Frontal cortex (tissue), 4 donors: ENCODE measurements around the gene SPATA31C1. TPM values are rescaled to one million over a fixed set of nuclear protein-coding genes. Genes with fewer than 3 reads are reported as not detected.
A peak's percentile ranks its signal among the peaks of the same experiment; 100 is the strongest.
"Not testable (repeated sequence)": the region's sequence is repeated elsewhere in the genome, so short reads cannot be mapped to it uniquely, and the experiment has no call there.

Experiments
- DNase-seq, 2 donors: peaks; one replicate each; pipeline ENCODE4 v3.0.0; 2012; ENCODE audit warnings: low spot score in 2 of 2
- FAIRE-seq: peaks from 2 replicates; lab custom pipeline; 2012; peaks lifted over from hg19 to GRCh38; lab: Jason Lieb, UNC
- total RNA-seq: library from RNA; depleted of rRNA; stranded (reverse); fragments of >200 nt; gene quantifications from one replicate; pipeline ENCODE4 v1.2.3, GENCODE V29; 2014
- donor health status: control.
- donor health status: control.
- donor health status: control.

SPATA31C1 gene
- not detected for total RNA-seq

DNA sequence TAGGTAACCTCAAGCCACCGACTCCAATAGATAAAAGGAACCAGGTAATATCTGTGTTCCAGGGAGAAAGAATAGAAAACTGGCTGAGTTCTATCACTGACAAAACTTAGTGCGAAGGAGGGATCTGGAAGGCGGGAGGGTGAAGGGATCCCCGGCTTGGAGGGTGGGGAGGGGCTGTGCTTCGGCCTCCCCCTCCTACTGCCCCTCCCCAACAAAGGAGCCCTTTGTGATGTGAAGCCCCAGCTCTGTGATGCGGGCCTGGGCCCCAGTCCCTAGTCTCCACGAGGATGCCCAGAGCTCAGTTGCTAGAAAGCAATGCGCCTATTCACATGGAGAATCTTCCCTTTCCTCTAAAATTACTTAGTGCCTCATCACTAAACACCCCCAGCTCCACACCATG, at the start of gene SPATA31C1:
SPATA31C1 (plus strand) TSS at position 301 of the 400 bp plus-strand sequence.
- FAIRE-seq, DNase-seq: not testable (repeated sequence)

DNA sequence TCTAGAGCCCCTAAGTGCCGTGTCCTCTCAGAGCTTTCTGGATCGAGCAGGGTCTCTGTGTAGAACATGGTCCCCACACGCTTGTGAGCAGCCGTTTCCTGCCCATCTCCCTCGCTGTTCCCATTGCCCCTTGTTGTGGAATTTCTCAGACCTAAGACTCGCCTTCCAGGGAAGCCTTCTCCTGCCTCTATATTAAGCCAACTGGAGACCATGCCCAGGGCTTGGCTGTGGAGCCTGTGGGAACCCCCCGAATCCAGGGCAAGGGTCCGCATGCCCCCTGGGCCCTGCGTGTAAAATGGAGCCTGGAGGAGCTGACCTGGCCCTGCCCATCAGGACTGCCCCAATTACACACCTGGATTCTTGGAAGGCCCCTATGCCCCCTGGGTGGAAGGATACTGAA, 49.6 kb upstream of the SPATA31C1 start:
- no peak for FAIRE-seq

DNA sequence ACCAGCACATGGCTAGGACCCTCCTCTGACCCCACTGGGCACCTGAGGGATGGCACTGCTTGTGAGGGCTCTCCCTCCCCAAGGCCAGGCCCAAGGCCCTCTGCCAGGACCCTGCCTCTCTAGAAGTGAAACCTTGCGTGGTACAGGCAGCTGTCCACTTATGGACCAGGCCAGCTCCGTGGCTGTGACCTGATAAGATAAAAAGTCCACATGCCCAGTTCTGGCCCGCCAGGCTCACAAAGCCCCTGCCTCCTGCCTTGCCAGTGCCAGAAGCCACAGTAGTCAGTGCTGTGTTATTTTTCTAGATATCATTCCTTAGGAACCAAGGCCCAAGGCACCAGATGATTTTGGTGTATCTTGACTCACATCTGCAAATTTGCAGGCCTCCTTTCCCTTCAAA, 49.1 kb upstream of the SPATA31C1 start:
- no peak for FAIRE-seq
- no peak for DNase-seq

More for the DNA sequence above, 49.6 kb upstream of the SPATA31C1 start:
- DNase-seq, result no peak

DNA sequence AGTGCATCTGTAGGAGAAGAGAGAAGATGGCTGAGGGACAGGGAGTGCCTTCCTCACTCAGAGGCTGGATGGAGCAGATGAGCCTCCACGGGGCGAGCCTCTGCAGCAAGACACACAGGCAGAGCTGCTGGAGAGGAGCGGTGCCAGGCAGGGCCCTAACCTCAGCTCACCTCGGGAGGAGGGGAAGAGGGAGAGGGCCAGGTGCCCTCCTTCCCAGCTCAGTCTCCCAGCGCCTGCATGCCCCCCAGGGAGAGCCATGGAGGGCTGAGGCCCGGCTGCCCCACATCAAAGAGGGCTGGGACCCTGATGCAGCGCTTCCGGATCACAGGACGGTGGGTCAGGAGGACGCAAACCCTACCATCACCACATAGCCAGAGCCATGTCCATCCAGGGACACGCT, 48.7 kb upstream of the SPATA31C1 start:
- DNase-seq (no peak), FAIRE-seq (no peak)

DNA sequence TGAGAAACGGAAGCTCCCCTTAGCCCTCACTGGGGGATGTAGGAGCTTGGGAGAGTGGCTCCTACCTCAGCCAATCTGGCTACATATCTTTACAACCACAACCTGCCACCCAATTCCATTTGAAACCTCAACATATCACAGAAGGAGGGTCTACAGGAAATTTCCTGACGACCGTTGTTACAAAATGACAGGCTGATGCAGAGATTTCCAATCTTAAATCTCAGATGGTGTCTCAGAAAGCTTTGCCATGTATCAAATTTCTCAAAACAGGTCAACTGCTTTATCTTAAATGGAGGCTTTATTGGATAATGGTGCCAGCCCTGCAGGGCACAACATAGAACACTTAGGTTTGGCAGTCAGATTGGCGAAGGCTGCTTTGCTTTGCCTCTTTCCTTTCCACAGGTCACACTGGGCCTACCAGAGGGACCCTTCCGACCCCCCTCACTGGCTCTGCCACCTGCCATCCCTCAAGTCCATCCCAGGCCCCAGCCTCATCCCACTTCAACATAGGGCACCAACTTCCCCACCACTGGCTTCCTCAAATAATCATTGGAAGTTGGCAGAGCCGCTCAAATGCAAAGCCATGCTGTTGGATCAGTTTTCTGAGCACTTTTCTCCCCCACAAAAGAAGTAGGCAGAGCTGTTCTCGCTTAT, 46.2 kb upstream of the SPATA31C1 start:
- DNase-seq (no peak), FAIRE-seq (no peak)

DNA sequence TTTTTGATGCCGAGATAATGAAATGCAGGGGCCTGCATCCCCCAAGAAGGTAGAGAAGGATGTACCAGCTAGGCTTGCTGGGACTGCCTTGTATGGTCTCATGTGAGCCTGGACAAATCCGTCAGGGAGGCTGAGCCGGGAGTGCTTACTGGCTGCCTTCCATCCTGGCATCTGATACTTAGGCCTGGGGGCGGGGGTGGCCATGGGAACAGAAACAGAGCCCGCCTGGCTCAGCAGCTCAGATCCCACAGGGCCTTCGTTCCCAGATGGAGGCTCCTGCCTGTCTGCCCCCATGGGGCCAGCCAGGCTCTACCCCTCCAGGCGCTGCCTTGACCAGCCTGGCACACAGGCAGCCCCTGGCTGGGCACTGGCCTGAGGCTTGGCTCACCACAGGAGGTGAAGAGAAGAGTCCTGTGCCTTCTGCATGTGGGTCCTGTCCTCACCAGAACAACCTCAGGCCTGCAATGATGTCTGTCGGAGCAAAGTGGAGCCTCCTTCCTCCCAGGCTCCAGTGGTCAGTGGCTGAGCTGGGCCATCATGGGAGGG, 45.6 kb upstream of the SPATA31C1 start:
- peak in 1 of 2 donors; percentile 44 for DNase-seq
- FAIRE-seq, result no peak

DNA sequence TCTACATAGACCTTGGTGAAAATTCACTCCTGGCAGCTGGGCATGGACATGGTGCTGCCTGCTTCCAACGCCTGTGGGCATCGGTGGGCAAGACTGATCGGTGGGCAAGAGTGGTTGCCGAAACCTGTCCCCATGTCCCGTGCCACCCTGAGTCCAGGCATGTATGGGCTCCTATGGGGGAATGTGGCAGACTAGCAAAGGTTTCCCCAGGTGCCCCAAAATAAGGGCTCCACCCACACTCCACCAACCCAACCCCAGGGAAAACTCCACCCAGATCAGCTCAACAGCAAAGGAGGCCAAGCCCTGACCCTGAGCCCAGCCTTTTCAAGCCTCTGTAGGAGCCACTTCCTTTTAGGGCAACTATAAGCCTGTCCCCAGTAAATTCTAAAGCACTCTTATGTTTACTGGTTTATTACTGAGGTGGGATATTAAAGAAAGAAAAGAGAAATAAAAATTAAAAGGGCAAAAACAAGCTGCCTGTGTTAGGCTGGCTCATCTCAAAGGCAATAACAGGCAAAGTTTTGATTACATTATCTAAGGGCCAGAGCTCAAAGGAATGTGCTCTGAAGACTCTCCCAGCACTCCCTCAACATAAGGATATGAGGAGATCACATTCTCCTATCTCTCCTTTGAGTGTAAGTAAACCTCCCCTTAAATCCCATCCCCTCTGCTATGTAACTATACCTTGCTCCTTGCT, 44.0 kb upstream of the SPATA31C1 start:
- no peak for DNase-seq
- FAIRE-seq, result no peak

DNA sequence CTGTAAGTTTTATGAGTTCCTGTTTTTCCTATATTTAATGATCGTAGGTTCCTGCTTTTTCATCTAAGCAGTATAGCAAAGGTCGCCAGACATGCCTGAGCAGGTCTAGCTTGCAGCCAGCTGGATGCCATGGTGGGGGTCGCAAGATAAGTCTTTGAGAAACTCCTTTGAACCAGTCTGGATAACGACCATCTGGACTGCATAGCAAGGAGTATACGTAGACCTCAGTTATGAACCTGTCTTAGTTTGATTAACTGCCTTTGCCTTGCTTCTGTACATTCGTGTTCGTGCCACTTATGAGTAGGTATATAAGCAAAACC, 43.5 kb upstream of the SPATA31C1 start:
- FAIRE-seq, result no peak
- DNase-seq, result no peak

DNA sequence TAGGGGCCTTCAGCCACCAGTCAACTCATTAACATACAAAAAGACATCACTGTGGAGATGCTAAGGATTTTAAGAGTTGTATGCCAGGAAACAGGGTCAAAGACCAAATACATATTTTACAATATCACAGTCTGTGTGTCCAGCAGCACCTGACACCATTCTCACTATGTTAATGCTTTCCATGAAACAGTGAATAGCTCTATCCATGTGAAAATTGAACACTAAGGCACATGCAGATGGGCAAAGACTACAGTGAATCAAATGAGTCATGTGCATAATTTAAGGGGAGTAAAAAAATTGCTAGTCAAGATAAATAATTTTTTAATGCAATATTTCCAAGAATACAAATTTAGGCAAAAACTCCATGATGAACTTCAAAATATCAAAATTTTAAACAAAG, 42.7 kb upstream of the SPATA31C1 start:
- no peak for DNase-seq
- FAIRE-seq, result no peak

DNA sequence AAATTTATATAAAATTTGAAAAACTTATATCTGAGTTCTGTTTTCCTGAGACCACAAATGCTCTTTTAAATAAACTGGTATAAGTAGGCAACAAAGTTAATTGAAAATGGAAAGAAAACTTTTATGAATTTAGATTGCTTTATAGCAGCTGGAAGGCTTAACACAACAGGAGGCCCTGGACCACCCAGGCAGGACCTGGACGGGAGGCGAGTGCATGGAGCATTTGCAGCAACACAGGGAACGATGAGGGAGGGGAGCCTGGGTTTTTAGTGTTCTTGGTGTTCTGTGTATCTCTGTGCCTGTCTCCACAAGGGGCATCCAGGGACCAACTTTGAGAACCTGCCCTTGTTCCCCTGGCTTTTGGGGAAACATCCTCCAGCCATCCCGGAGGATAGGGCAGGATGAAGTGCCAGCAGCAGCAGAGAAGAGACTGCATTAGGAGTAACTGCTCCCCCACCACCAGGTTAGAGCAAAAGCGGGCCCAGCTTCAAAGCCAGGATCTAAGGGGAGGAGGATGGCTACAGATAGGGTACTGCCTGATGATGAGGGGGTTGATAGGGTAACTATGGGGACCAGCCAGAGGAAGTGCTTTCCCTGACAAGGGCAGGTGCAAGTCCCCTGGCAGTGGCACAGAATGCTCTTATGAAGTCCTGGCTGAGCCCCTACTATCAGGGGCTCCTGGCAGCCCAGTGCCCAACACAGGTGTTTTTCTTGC, 41.8 kb upstream of the SPATA31C1 start:
- FAIRE-seq, result no peak
- DNase-seq, result no peak

DNA sequence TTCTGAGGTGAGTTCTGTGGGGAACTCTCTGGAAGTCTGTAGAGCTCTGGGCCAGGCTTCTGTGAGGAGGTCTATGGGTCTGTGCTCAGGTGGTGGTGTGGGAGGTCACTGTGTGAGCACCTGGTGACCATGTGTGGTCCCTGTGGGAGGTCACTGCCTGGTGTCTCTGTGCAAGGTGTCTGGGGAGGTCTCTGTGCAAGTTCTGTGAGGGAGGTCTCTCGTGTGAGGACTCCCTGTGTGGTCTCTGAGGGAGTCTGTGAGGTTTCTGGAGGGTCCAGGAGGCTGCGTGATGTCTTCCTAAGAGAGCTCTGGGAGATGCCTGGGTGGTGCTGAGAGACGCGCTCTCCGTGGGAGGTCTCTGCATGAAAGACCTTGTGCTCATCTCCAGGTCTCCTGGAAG, 41.1 kb upstream of the SPATA31C1 start:
- no peak for DNase-seq
- no peak for FAIRE-seq

DNA sequence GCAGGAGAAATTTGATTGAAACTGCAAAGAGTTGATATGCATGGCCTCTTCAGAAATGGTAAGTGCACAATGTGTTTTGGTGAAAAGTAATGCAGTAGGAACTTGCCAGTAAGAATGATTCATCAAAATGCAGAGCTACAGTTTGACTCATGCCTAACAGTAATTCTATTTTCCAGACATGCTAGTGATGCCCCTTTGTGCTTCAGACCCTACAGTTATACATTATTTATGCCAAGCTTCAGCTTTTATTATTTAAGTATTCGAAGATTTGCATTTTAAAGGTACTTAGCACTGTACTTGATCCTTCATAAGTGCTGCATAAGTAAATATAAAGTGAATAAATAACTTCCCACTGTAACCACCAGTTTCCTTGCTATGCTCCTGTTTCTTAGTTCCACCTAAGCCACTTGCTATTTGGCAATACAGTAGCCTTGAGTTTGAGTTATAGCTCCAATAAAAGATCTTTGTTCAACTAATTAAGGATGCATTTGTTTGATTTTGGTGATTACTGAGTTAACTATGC, 38.7 kb upstream of the SPATA31C1 start:
- DNase-seq, result no peak
- FAIRE-seq, result no peak

DNA sequence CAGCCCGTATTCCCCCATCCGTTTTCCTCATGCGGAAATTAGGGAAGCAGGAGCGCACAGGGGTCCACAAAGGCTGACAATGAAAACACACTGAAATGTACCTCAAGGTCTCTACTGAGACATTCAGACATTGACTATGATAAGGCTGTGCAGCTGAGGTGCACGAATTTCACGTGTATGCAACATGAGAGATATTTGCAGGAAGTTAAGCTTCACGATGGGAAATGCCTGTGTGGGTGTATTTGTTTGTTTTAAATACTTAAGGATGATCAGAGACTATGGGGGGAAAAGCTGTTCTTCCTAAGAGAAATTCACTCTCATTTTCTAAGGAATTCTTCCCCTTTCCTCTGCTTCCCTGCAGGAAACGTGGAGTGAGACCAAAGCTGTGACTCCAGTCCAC, 37.6 kb upstream of the SPATA31C1 start:
- no peak for DNase-seq
- no peak for FAIRE-seq

DNA sequence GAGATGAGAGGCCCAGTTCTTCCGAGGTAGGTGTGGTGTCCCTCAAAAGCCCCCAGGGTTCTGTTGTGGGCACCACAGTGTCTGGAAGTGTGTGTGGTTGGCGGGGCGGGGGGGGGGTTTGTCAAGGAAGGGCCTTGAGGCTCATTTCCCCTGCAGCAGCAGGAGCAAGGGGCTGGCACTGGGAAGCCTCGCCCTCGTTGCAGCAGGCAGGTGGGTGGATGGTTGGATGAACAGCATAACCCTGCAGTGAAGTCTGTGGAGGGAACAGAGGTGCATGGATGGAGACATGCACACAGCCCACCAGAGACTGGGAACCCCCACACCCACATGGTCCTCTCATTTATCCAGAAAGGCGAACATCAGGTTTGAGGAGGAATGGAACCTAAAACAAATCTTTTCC, 37.1 kb upstream of the SPATA31C1 start:
- DNase-seq (no peak), FAIRE-seq (no peak)

DNA sequence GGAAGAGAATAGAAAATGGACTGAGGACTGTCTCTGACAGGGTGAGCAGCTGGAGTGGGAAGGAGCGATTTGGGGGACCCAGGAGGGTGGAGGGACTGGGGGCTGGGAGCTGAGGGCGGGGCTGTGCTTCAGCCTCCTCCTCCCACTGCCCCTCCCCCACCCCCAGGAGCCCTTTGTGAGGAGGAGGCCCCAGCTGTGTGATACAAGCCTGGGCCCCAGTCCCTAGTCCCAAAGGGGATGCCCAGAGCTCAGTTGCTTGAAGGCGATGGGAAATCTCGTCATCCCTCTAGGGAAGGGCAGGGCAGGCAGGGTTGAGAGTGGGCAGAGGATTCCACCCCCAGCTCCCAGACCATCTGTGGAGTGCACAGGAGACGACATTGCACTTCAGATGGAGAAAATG, 35.1 kb upstream of the SPATA31C1 start, which contains the start of gene SPATA31E1:
SPATA31E1 (plus strand) TSS at position 251 of the 400 bp plus-strand sequence; CDS start at position 266, 15 bp downstream.
- DNase-seq, result no peak

DNA sequence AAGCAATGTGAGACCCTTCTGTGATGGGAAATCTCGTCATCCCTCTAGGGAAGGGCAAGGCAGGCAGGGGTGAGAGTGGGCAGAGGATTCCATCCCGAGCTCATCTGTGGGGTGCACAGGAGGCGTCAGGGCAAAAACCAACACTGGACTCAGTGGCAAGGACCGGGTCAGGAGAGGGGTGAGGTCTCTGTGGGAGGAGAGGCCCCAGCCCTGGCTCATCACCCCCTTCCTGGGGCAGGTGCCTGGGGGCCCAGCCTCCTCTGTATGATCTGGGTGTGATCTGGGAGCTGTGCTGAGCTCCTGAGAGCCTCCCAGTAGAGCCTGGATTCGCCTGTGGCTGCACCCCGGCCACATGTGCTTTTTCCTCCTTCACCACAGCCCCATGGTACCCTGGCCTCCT, 34.5 kb upstream of the SPATA31C1 start:
- no peak for DNase-seq
- no peak for FAIRE-seq

More for the DNA sequence above, 35.1 kb upstream of the SPATA31C1 start, which contains the start of gene SPATA31E1:
- FAIRE-seq, result no peak

DNA sequence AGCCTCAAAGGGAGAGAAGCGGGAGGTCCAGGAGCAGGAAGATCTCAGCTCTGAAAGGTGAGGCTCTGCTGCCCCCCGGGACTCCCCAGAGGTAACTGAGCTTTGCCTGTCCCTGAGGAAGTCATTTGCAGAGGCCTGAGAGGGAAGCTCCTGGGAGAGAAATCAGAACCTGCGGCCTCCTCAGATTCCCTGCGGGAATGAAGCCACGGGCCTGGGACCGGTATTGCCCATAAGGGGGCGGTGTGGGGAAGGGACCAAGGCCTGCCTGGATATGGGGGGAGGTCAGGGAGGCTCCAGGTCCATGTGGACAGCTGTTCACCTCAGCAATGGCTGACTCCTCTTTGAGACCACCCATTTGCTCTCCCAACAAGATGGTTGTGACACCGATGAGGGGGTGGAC, 33.8 kb upstream of the SPATA31C1 start:
- DNase-seq (no peak), FAIRE-seq (no peak)

DNA sequence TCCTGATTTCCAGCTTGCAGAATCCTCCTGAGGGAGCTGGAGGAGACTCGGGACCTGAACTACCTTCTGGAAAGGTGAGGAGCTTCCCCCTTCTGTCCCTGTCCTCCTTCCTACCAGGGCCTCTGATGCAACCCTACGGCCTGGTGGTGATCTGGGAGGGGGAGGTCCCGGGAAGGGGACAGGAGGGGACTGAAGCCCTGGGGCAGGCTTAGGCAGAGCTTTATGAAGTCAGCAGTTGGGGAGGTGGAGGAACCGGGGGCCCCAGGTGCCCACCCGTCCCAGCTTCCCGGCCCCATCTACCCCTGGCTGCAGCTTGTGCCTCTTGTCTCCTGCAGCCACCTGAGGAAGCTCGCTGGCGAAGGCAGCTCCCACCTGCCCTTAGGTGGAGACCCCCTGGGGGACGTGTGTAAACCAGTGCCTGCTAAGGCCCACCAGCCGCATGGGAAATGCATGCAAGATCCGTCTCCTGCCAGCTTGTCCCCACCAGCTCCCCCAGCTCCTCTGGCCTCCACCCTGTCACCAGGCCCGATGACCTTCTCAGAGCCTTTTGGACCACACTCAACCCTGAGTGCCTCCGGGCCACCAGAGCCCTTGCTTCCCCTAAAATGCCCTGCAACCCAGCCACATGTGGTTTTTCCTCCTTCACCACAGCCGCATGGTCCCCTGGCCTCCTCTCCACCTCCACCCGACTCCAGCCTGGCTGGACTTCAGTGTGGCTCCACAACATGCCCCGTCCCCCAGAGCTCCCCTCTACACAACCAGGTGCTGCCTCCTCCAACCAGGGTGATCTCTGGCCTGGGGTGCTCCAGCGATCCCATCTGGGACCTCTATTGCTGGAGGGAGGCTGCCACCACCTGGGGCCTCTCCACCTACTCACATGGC, 32.9 kb upstream of the SPATA31C1 start:
- DNase-seq (no peak), FAIRE-seq (no peak)

DNA sequence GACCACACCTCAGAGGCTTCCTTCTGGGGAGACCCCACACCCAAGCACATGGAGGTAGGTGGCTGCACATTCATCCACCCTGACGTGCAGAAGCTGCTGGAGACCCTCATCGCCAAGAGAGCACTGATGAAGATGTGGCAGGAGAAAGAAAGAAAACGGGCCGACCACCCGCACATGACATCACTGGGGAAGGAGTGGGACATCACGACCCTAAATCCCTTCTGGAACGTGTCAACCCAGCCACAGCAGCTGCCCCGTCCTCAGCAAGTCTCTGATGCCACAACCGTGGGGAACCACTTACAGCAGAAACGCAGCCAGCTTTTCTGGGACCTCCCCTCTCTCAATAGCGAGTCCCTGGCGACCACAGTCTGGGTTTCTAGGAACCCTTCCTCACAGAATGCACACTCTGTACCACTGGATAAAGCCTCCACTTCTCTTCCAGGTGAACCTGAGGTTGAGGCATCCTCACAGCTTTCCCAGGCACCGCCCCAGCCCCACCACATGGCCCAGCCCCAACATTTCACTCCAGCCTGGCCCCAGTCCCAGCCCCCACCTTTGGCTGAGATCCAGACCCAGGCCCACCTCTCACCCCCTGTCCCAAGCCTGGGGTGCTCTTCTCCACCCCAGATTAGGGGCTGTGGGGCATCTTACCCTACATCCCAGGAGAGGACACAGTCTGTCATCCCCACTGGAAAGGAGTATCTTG, 32.1 kb upstream of the SPATA31C1 start:
- DNase-seq (no peak), FAIRE-seq (no peak)
